Left colon (tissue), 2 donors: ENCODE results near the gene UGDH. TPM values are rescaled to one million over a fixed set of nuclear protein-coding genes. Genes with fewer than 3 reads are reported as not detected.
"Not testable (repeated sequence)": the region's sequence is repeated elsewhere in the genome, so short reads cannot be mapped to it uniquely, and the experiment has no call there.

ENCODE experiments used
- ATAC-seq: fragments of 200-7000 bp; cut with Tn5 transposase; one replicate; pipeline ENCODE4 v1.9.1; 2020; ENCODE audit warnings: mild to moderate bottlenecking, moderate library complexity
- DNase-seq, 2 donors: peaks; one replicate each; pipeline ENCODE4 v3.0.0-alpha.2; 2020
- intact Hi-C, 2 donors: fragments of 100-400 bp; cut with DNase I in 1 of 2; cut with micrococcal nuclease in 1 of 2; formaldehyde crosslinking; loops; one replicate each; pipeline versions ENCODE4 v1.11.2 to v1.14.0; 2022; cut with DNase I, micrococcal nuclease
- total RNA-seq, 2 donors: library from RNA; stranded (reverse); fragmentation: NEBNext Ultra II Directional; extraction: Animal tissue kit (Norgen Biotek cat#: 25700); gene quantifications; one replicate each; pipeline ENCODE4 v1.2.1, GENCODE V29; 2021
- donor health status: DM: no; HTN: no; CAD: no.
- donor health status: DM: yes; HTN: yes; CAD: no.

UGDH gene
- total RNA-seq, 2 donors from 2014 or later: 208 to 303 TPM

DNA sequence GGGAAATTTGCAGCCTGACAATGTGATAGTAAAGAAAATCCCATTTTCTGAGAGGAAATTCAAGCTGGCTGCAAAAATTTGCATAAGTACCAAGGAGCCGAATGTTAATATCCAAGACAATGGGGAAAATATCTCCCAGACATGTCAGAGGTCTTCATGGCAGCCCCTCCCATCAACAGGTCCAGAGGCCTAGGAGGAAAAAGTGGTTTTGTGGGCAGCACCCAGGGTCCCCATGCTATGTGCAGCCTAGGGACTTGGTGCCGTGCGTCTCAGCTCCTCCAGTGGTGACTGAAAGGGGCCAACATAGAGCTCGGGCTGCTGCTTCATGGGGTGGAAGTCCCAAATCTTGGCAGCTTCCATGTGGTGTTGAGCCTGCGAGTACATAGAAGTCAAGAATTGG, 6.3 kb upstream of the UGDH start:
- intact Hi-C loops: no loop called here
- no peak for DNase-seq

DNA sequence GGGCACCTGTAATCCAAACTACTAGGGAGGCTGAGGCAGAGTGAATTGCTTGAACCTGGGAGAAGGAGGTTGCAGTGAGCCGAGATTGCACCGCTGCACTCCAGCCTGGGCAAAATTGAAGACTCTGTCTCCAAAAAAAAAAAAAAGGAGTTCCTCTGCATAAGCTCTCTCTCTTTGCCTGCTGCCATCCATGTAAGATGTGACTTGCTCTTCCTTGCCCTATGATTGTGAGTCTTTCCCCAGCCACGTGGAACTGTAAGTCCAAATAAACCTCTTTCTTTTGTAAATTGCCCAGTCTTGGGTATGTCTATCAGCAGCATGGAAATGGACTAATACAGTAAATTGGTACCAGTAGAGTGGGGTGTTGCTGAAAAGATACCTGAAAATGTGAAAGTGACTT, 5.0 kb upstream of the UGDH start:
- DNase-seq, ATAC-seq, intact Hi-C loops: not testable (repeated sequence)

More for the DNA sequence above, 6.3 kb upstream of the UGDH start:
- no peak for ATAC-seq

DNA sequence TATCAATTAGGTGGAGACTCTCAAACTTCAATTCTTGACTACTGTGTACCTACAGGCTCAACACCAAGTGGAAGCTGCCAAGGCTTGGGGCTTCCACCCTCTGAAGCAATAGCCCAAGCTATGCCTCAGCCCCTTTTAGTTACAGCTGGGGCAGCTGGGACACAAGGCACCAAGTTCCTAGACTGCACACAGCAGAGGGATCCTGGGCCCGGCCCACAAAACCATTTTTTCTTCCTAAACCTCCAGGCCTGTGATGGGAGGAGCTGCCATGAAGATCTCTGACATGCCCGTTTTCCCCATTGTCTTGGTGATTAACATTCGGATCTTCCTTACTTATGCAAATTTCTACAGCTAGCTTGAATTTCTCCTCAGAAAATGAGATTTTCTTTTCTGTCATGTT, 3.4 kb upstream of the UGDH start:
- DNase-seq (no peak), ATAC-seq (no peak)
- intact Hi-C loops: no loop called here

DNA sequence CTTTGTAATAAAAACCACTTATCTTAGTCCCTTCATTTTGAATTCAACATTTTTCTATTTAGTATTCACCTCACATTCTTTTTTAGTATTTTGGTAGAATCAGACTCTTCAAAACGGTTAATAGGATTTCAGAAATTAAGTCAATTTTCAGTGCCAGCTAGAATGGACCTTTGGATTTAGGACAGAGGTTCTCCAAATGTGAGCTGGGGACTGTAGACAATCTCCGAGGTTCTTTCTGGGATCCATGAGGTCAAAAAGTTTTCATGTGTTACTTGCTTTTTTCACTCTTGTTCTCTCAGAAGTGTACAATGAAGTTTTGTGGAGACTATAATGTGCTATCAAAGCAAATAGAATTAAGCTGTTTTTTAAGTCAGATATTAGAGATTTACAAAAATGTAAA, 2.3 kb upstream of the UGDH start:
- ATAC-seq (no peak), DNase-seq (no peak)
- intact Hi-C loops: loop anchor here in 1 of 2 donors (5.0 kb wide), 1 partner anchor 108 kb away; the partner anchor contains the start of gene SMIM14

DNA sequence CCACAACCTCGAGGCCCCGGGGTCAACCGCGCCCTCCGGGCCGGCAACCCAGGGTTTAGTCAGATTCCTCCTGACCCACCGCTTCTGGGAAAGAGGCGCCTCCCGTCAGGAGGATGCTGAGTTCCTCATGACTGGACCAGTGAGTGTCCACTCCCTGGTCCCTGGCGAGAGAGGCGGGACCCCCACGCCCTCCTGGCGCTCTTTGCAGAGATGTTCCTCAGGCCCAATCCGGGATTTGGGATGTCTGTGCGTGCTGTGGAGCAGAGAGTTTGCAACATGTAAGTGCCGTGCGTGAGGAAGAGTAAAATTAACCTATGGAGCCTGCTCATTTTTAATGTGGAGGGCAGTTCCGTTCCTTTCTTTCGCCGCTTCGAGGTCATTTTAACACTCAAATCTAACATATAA, 824 bp upstream of the UGDH start:
- DNase-seq (peak in 1 of 2 donors; percentile 81), ATAC-seq (peak; percentile 26)
- intact Hi-C loops: loop anchor here in 1 of 2 donors (5.0 kb wide), 1 partner anchor 109 kb away; the partner anchor contains the start of gene SMIM14

DNA sequence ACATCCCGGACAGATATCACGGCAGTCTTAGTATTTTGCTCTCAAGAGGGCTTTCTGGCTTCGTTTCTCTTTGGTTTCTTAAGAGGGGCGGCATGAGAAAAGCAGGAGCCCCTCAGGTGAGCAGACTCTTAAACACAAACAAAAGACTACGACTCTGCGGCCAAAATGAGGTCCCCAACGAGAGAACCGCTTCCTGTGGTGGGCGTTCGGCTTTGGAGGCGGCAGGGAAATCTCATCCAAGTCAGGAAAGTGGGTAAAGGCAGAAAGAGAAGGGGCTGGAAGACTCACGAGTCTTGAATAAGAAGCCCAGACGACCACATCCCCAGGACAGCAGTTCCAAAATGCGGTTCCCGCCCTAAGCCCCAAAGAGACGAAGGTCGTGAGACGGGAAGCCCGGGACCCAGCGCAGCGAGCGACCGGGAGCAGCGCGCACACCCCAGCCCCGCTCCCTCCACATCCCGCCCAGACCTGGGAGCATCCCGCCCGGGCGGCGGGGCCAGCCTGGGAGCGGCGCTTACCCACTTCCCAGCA, 409 bp downstream of the UGDH start:
- intact Hi-C loops: loop anchor here in 1 of 2 donors (5.0 kb wide), 1 partner anchor 110 kb away; the partner anchor contains the start of gene SMIM14
- DNase-seq (no peak), ATAC-seq (no peak)

DNA sequence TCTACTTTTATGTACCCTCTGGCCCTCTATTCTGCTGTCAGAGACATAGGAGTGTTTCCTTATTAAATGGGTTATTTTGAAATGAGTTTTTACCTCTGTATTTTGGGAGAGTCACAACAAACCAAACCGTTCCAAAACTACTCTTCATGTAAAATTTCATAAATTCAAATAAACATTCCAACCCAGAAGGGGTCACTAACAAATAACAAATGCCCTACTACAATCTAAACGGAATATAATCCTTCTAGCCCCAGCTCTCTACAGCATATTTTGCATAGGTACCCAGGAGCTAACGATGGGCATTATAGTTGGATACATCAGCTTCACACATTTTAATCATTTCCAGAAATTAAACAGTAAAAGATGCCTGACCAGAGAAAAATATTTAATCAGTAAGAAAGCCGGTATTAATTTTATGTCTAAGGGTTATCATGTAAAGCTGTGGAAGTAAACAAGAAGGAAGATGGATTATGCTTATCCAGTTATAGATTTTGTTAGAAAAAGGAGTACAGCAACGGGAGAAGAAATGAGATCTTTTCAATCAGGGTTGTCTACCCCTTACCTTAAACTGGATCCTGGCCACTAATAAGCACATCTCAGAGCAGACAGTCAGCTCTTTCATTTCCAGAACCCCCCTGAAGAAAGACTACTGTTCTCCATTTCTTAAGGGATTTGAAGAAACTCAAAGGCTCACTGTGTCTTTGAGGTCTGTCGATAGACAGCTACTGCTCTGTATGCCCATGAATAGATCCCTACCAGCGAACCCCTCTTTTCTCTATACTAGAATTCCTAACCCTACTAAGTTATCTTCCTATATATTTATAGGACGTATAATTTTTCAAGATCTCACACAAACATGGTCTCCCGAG, 1.2 kb downstream of the UGDH start:
- intact Hi-C loops: loop anchor here in 1 of 2 donors (5.0 kb wide), 1 partner anchor 111 kb away; the partner anchor contains the start of gene SMIM14
- no peak for ATAC-seq
- DNase-seq: no peak

DNA sequence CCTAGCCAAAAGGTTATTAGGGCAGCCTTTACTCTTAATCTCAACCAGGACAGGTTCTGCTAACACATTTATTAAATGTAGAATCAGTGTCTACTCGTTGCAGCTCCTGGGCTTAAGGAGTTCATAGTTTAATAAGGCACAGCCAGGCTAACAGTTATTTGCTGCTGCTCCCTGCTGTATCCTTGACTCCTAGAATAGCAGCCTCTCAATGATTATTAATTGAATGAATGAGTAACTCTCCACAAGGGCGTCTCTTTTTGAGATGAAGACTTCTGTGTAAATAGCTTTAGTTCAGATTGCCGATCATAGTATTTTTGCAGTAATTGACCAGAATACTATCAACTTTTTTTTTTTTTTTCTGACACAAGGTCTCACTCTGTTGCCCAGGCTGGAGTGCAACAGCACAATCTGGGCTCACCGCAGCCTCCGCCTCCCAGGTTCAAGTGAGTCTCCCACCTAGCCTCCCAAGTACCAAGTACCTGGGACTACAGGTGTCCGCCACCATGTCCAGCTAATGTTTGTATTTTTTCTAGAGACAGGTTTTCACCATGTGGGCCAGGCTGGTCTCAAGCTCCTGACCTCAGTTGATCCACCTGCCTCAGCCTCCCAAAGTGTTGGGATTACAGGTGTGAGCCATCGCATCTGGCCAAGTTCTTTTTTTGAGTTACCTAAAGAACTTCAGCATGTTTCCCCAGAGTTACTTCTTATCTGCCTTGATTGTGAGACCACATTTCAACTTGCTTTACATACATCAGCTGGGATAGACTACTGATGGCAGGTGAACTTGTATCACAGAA, 2.9 kb downstream of the UGDH start:
- DNase-seq (no peak), ATAC-seq (no peak)
- intact Hi-C loops: no loop called here

DNA sequence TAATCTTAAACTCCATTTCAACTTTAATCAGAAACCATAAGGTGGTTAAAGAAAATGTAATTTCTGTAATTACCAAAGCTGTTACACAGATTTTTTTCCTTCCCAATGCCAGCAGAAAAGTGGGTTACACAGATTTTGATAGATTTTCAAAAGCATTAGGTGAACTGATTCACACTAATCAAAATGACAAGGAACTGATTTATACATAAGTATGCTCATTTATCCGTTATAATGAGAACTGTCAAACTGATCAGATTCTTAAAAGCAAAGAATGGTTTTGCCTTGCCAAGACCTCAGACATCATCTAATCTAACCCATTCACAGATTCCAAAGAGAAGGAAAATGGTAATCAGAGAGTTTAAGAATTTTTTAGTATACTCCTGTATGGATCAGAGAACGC, 5.2 kb downstream of the UGDH start:
- no peak for DNase-seq
- no peak for ATAC-seq
- intact Hi-C loops: no loop called here

DNA sequence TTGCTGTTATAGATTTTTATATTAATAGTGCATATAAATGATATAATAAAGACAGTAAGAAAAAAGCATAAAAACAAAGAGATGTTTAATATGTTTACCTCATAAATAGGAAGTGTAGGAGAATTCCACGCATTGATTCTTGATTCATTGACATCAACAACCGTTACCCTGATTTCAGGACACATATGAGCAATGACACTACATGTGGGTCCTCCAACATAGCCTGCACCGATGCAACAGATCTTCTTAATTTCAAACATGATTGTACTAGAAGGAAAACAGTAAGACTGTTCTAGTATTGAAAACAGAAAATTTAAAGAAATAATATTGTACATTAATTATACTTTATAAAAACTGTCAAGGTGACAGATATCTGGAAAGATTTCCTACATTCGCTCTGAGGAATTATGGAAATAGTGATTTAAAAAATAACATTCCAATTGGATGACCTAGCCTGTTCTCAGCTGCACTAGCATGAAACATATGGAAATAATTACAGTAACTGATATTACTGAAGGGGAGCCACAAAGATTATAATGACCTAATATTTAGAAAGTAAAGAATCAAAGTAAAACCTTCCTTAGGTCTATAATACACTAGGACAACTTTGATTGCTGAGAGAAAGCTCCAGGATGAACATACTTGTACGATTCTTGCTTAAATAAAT, 5.9 kb downstream of the UGDH start:
- intact Hi-C loops: no loop called here
- DNase-seq (no peak), ATAC-seq (no peak)

DNA sequence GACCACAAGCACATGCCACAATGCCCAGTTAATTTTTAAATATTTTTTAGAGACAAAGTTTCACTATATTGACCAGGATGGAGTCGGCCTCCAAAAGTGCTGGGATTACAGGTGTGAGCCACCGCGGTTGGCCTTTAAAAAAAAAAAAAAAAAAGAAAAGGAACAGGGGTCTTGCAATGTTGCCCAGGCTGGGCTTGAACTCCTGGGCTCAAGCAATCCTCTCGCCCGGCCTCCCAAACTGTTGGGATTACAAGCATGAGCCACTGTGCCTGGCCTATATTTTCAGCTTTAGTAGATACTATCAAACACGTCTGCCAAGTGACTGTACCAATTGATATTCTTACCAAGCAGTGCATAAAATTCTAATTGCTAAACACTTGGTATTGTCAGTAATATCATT, 8.8 kb downstream of the UGDH start:
- intact Hi-C loops: no loop called here
- no peak for ATAC-seq
- DNase-seq: no peak

DNA sequence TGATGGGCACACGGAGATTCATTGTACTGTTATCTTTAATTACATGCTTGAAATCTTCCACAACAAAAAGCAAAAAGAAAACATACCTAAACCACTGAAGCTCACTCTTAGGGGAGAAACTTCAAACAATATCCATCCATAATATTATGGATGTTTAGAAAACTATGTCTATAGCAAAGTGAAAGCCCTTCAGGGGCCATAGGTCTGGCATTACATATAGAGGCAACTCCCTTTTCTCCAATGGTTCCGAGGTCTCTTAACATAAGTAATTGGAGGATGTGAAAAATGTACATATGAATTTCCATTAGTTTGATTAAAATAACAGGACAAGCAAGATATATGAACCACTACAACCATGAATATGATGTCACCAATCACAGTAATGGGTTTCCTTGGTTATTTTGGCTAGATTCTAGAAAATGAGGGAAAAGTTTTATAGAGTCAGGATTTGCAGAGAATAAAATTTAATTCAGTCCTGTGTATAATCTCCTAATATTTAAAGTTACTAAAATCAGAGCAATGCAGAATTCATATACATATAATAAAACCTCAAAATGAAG, 10.8 kb downstream of the UGDH start:
- intact Hi-C loops: no loop called here
- ATAC-seq (no peak), DNase-seq (no peak)

DNA sequence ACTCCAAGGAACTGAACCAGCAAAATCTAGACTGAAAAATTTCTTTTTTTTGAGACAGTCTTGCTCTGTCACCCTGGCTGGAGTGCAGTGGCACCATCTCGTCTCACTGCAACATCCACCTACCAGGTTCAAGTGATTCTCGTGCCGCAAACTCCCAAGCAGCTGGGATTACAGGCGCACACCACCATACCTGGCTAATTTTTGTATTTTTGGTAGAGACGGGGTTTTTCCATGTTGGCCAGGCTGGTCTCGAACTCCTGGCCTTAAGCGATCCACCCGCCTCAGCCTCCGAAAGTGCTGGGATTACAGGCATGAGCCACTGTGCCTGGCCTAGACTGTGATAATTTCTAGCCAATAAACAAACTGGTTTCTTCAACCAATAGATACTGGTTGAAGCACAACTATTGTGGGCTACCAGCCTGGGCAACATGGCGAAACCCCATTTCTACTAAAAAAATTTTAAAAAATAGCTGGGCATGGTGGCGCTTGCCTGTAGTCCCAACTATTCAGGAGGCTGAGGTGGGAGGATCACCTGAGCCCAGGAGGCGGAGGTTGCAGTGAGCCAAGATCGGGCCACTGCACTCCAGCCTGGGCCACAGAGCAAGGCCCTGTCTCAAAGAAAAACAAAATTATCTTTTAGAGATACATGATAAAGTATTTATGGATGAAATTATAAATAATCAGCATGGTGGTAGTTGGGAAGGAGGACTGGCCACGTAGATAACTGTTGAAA, 11.4 kb downstream of the UGDH start:
- DNase-seq, intact Hi-C loops, ATAC-seq: not testable (repeated sequence)

DNA sequence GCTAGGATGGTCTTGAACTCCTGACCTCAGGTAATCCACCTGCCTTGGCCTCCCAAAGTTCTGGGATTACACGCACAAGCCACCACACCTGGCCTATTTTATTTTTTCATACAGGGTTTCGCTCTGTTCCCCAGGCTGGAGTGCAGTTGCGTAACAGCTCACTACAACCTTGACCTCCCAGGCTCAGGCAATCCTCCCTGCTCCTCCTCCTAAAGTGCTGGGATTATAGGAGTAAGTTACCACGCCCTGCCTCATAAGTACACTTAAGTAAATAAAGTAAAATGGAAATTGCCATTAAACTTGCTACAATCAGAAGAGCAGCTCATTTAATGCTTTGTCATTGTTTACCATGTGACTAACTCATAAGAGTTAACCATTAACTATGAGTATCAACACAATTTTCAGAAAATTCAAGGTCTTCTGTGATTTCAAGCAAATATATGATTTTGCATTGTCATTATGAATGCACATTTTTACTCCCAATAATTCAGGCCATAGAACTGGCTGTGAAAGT, 12.3 kb downstream of the UGDH start:
- ATAC-seq (peak; percentile 98), DNase-seq (peak; percentile 57 to 89)
- intact Hi-C loops: no loop called here

DNA sequence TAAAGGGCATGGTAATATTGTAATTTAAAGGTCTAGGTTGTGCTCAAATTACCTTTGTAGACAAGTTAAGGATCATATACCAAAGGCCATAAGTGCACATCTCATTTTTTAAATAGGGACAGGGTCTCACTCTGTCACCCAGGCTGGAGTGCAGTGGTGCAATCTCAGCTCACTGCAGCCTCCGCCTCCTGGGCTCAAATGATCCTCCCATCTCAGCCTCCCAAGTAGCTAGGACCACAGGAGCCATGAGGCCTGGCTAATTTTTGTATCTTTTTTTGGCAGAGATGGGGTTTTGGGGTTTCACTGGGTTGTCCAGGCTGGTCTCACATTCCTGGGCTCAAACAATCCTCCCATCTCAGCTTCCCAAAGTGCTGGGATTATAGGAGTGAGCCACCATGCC, 13.0 kb downstream of the UGDH start:
- DNase-seq, ATAC-seq, intact Hi-C loops: not testable (repeated sequence)

DNA sequence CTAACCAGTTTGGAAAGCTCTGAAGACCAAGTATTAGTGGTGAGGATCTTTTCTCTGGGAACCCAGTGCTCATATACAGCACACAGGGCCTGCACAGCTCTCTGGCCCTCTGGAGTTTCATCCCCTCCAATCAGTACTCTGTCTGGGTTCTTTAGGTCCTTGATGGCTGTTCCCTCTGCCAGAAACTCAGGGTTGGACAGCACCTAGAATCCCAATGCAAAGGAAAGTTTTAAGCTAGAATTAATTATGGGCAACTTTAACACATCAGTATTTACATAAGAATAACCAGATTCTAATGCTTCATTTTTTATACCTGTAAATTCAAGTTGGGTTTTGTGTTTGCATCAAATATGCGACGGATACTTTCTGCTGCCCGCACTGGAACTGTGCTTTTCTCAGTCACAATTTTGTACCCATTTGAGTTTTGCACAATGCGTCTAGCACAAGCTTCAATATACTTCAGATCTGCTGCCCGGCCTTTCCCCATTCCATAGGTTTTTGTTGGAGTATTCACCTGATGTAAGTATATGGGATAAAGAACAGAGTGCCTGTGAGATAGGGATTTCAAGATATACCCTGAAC, 16.8 kb downstream of the UGDH start:
- intact Hi-C loops: no loop called here
- no peak for ATAC-seq

DNA sequence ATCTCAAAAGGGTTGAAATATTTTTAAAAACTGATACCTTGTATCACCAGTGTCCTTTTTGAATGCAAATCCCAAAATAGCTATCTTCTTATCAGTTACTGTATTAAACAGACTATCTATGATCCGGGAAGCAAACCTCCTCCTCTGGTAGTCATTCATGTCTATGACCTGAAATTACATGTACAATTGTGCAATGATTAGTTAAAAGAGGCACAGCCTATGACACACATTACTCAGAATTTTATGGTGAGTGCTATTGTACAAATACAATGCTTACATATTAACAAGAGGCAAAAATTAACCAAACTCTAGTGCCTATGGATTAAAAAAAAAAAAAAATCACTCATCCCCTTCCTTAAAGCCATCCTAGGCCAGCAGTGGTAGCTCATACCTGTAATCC, 21.7 kb downstream of the UGDH start:
- DNase-seq (no peak), ATAC-seq (peak; percentile 95)
- intact Hi-C loops: no loop called here

More for the DNA sequence above, 16.8 kb downstream of the UGDH start:
- no peak for DNase-seq
